NCI-H2029 treated with DMSO at 0.1 percent for 48 hours (cell line): Measurements from ENCODE around the gene FNIP2.
"Not testable (repeated sequence)": the region's sequence is repeated elsewhere in the genome, so short reads cannot be mapped to it uniquely, and the experiment has no call there.

Experiments used
- DNase-seq: peaks from one replicate; lab custom pipeline; 2025; lab: John Stamatoyannopoulos, UW

The FNIP2 gene

GRCh38 chr4:158913766-158914165 lies 144.9 kb downstream of the FNIP2 start:
- DNase-seq, result no peak

DNA sequence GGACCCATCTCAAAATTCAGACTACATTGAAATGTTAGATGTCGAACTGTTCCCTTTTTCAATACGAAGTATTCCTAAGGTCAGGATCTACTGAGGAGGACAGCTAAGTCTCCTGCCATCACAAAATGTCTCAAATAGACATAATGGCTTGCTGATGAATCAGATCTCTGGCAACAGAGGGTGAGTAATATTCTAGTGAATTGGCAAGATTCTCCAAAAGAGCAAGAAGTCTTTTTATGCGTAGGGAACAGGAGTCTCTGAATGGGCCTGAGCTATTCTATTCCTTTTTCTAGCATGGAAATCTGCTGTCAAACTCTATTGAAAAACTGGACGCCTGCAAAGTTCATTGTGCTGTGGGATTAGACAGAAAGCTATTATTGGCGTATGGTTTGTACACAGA lies 145.4 kb downstream of the FNIP2 start:
- DNase-seq, result no peak

DNA sequence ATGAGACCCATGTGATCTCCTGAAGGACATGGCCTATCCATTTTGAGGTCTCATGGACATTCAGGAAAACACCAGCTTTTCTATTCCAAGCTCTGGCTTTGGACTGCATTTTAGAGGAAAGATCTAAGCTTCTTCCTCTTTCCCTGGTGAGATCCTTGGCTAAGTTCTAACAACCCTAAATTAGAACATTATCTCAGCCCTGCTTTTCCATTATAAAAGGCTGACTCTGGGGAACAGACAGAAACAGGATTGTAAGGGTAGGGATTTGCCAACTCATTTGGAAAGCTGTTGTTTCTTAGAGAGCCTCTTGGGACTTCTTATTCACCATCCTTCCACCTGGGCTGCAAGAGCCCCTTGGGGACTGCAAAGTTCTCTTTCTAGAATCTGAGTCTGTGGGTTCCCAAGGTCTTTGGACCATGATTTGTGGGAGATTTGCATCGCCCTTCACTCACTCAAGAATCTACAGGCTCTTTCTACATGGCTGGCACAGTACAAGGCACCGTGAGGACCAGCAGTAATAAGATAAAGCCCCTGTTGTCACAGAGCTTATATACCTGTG lies 146.9 kb downstream of the FNIP2 start:
- DNase-seq, result no peak

GRCh38 chr4:158920452-158920996 lies 151.7 kb downstream of the FNIP2 start:
- not testable (repeated sequence) for DNase-seq

DNA sequence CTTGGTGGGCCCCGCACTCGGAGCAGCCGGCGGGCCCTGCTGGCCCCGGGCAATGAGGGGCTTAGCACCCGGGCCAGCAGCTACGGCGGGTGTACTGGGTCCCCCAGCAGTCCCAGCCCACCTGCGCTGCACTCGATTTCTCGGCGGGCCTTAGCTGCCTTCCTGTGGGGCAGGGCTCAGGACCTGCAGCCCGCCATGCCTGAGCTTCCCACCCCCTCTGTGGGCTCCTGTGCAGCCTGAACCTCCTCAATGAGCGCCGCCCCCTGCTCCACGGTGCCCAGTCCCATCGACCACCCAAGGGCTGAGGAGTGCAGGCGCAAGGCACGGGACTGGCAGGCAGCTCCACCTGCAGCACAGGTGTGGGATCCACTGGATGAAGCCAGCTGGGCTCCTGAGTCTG lies 158.9 kb downstream of the FNIP2 start:
- not testable (repeated sequence) for DNase-seq

DNA sequence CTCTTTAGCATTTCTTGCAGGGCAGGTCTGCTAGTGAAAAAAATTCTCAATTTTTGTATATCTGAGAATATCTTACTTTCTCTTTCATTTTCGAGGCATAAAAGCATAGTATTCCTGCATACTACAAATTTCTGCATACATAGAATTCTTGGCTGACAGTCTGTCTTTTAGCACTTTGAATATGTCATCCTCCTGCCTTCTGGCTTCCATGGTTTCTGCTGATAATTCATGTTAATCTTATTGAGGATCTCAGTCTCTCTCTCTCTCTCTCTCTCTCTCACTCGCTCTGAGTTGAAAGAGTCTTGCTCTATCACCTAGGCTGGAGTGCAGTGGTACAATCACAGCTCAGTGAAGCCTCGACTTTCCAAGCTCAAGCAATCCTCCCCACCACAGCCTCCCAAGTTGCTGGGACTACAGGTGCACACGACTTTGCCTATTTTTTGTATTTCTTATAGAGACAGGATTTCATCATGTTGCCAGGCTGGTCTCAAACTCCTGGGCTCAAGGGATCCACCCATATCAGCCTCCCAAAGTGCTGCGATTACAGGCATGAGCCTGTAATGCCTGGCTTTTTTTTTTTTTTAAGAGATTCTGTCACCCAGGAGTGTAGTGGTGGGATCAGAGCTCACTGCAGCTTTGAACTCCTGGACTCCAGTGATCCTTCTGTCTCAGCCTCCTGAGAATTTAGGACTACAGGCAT lies 161.3 kb downstream of the FNIP2 start:
- DNase-seq, result no peak

- DNase-seq, result no peak
Observed at GRCh38 chr4:158930639-158930972, 161.8 kb downstream of the FNIP2 start.

DNA sequence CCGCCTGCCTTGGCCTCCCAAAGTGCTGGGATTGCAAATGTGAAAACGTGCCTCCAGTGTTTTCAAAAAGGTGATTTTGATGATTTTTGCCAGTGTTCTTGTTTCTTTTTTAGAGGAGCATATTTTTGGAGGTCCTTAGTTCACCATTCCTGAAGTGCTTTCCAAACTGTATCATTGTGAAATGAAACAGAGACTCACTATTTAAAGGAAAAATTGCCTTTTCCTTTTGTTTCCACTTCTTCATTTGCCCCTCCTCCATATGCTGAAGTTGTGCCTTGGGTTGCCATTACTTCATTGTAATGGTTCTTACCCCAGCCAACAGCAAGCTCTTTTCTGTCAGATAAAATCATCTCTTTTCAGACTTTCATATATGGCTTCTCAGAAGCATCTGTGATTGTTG lies 164.4 kb downstream of the FNIP2 start:
- no peak for DNase-seq

- no peak for DNase-seq
Observed at GRCh38 chr4:158934996-158935669, 166.3 kb downstream of the FNIP2 start.

GRCh38 chr4:158936238-158936637 lies 167.4 kb downstream of the FNIP2 start:
- DNase-seq, result no peak

DNA sequence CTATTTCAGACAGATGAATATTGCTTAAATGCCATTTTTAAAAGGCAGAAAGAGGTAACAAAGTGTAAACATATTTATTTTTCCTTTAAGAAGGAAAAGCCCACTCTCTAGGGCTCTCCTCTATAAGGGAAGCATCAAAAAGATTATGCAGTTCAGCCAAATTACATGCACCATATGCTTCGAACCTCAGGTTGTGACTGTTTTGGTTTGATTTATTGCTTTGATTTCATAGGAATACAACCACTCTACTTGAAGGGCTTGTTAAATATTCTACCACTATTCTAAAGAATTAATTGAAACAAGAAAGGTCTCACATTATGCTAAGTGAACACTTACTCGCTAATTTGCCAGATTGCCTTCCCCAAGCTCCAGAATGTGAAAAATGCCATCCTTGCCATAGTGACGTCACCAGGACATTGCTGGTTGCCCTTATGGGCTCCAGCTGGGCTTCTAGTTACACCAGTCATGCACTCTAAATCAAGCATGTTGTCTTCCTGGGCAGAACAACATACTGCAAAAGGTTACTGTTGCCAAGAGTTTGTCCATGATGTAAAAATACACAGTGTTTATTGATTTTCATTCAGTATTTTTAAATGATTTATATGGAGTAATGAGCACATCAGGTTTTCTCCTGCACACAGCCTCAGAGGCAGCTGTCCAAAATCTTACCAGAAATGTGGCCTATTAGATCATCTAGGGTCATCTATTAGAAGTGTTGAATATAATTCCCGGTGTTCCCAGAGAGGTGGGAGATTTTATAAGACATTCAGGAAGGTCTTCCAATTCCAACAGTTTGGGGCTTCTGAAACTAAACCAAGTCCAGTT lies 169.6 kb downstream of the FNIP2 start:
- DNase-seq, result no peak

- DNase-seq, result no peak
Observed at GRCh38 chr4:158940271-158940670, 171.4 kb downstream of the FNIP2 start.

GRCh38 chr4:158941321-158941720 lies 172.5 kb downstream of the FNIP2 start:
- DNase-seq, result no peak

DNA sequence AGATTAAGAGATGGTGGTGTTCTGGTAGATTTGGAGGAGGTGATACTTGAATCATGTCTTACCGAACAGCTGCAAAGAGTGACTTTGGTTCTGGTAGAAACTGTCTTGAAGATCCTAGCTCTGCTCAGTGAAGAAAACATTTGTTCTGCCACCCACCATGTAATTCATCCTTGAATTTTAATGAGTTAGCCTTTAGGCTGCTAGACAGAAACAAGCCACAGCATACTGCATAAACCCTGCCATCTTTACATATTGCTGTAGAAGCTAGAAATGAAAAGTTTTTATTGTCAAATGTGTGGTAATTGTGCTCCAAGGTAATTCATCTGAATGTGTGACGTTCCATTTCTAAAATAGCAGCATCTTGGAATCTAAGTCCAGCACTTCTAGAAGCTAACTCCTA lies 173.1 kb downstream of the FNIP2 start:
- DNase-seq, result no peak

GRCh38 chr4:158945529-158946108 lies 176.8 kb downstream of the FNIP2 start:
- DNase-seq, result no peak

GRCh38 chr4:158946825-158947224 lies 178.0 kb downstream of the FNIP2 start:
- no peak for DNase-seq

GRCh38 chr4:158948071-158948470 lies 179.2 kb downstream of the FNIP2 start:
- no peak for DNase-seq

DNA sequence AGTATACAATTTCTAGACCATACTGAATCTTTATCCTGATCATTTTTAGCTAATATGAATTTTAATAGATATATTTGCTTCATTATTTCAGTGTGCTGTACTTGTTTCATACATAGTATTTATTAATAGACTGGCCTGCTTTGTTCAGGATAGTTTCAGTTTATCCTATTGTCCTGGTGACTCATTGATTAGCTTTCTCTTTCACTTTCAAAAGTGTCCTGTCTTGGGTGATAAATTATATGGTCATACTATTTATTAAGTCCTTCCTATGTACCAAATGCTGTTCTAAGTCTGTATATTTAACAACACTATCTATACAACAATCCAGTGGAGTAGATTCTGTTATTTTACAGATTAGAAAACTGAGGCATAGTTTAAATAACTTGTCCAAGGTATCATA lies 180.3 kb downstream of the FNIP2 start:
- DNase-seq, result no peak

GRCh38 chr4:158952221-158952774 lies 183.5 kb downstream of the FNIP2 start:
- not testable (repeated sequence) for DNase-seq

DNA sequence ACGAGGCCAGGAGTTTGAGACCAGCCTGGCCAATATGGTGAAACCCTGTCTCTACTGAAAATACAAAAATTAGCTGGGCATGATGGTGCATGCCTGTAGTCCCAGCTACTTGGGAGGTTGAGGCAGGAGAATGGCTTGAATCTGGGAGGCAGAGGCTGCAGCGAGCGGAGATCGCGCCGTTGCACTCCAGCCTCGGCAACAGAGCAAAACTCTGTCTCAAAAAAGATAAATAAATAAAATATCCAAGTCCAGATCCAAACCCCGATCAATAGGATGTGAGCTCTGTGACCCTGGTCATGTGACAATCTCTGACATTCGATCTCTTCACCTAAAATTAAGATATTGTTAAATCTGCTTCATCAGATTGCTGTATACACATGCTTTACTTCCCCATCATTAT lies 187.5 kb downstream of the FNIP2 start:
- DNase-seq, result not testable (repeated sequence)

DNA sequence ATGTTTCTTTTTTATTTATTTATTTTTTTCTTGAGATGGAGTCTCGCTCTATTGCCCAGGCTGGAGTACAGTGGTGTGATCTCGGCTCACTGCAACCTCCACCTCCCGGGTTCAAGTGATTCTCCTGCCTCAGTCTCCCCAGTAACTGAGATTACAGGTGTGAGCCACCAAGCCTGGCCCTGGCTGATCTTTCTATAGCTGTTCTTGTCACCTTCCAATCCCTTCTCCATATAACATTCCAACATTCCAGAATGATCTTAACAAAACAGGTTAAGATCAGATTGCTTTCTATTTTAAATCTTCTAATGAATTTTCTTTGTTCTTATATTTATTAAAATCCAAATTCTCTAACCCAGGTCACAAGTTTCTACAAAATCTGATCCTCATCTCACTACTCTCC lies 188.1 kb downstream of the FNIP2 start:
- DNase-seq, result not testable (repeated sequence)
